AG10803 (cell line): Measurements from ENCODE around the gene SRSF4.
A peak's percentile ranks its signal among the peaks of the same experiment; 100 is the strongest.

Experiments
- DNase-seq: peaks from one replicate; pipeline ENCODE4 v3.0.0; 2010; ENCODE audit warnings: low read depth
- H3K4me3 ChIP-seq: 2 replicates; pipeline ENCODE4 v1.5.1; 2011; ENCODE audit warnings: mild to moderate bottlenecking, low read length, control low read depth
- CTCF ChIP-seq: conservative IDR thresholded peaks from 2 replicates; pipeline ENCODE4 v1.5.1; 2011; ENCODE audit warnings: mild to moderate bottlenecking, low read length, control low read depth, inconsistent platforms

SRSF4 gene

DNA sequence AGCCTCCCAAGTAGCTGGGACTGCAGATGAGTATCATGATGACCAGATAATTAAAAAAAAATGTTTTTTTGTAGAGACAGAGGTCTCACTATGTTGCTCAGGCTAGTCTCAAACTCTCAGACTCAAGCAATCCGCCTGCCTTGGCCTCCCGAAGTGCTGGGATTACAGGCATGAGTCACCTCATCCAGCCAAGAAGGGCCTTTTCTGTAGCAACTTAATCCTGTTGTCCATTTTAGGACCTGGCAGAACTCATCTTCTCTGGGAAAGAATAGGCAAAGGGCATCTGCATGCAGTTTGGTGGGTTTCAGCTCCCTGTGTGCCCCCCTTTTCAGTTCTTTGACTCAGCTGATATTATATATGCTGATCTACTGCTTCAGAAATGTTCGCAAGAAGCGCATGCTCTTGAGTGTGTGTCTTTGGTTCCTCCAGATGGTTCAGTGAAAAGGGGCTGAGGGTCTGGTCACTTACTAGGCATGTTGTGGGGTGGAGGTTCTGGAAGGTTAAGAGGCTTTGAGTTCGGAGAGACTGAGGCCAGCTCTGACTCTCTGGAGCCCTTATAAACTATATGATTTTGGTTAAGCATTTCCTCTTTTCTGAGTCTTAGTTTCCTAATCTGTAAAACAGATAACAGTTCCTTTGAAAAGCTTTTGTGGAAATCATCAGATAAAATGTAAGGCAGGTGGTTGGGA, 19.4 kb upstream of the SRSF4 start:
- peak; percentile 12 for DNase-seq

DNA sequence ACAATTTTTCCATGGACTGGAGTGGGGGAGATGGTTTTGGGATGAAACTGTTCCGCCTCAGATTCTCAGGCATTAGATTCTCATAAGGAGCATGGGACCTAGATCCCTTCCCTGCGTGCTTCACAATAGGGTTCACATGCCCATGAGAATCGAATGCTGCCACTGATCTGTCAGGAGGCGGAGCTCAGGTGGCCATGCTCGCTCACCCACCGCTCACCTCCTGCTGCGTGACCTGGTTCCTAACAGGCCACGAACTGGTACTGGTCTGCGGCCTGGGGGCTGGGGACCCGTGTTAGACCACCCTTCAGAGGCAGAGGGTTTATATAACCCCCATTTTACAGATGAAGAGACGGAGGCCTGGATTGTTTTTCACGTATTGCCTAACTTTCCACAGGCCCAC, 16.3 kb upstream of the SRSF4 start:
- TF ChIP-seq CTCF: no peak
- DNase-seq: no peak
- no peak overlapping the region for H3K4me3 ChIP-seq

More for the DNA sequence above, 19.4 kb upstream of the SRSF4 start:
- TF ChIP-seq CTCF: no peak
- no peak overlapping the region for H3K4me3 ChIP-seq

DNA sequence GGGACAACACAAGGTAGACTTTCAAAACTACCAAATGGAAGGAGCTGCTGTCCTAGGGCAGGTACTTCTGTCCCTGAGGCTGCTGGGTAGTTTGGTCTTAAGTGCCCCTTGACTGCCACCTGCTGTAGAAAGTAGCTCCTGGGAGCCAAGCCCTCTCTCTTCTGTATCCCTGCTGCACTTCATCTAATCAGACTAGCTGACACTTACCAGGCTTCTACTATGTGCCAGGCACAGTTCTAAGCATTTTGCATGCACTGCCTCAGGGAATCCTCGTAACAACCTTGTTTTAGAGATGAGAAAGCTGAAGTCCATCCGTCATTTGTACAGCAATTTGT, 15.9 kb upstream of the SRSF4 start:
- TF ChIP-seq CTCF: peak; percentile 53
- peak; percentile 50 for DNase-seq
- no peak overlapping the region for H3K4me3 ChIP-seq

DNA sequence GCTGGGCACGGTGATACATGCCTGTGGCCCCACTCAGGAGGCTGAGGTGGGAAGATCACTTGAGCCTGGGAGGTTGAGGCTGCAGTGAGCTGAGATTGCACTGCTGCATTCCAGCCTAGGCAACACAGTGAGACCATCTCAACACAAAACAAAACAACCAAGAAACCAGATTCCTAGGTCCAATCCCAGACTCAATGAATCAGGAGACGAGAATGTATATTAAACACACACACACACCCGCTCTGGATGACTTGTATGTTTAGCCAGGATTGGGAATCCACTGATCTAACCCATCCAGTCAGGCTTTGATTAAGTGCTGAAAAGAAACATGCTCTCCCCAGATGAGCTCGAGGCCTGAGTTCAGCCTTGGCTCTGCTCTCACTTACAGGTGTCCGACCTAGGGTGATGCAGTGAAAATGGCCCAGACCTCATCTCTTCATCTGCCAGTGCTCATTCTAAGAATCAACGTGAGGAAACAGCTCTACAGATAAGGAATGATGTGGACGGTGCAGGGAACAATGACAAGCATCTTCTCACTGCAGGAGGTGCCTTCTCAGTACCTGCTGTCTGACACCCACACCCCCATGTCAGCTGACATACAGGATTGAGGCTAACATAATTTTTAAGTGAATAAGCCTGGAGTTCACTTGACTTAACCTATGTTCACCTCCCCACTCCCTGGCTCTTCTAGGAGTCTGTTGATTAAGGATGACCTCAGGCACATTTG, 15.3 kb upstream of the SRSF4 start:
- H3K4me3 ChIP-seq: no peak overlapping the region
- DNase-seq: peak; percentile 95
- TF ChIP-seq CTCF: no peak

DNA sequence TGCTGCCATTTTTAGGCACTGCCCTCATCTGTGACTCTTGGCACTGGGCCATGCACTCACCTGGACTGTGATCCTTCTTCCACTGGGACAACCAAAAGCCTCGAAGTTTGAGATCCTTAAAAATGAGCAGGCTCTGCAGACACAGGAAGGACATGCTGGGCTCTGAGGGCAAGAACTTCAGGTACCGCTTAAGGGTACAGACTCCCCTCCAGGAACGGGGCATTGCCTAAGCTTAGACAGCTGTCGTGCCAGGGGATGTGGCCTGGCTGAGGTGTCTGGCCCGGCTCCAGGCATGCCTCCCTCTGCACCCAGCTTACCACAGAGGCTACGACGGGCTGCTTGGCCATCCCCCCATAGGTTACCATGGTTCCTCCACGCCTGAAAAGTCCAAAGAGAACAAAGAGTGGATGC, 14.2 kb upstream of the SRSF4 start:
- TF ChIP-seq CTCF: no peak
- peak; percentile 25 for DNase-seq
- no peak overlapping the region for H3K4me3 ChIP-seq

DNA sequence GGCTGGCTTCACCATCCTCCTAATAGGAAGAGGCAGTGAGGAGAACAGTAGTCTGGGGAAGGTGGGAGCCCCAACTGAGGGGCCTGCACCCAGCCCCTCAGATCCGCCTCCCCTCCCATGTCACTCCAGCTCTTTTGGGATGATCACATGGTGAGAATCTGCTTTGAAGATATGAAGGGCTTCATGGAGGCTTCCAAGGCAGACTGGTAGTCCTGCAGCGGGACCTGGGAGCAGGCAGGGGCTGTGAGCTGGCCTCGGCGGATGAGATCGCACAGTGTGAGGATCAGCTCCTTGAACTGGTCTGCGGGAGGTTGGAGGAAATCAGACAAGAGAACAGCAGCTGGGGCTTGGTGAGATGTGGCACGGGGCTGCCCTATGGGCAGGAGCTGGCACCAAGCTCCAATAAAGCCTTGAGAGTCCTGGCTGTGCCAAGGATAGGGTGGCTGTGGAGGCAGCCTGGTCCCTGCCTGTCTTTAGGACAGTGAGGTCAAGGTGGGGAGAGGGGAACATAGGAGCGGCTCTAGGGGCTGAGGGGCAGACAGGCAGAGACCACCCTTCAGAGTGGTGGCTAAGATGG, 12.3 kb upstream of the SRSF4 start:
- TF ChIP-seq CTCF: no peak
- DNase-seq: no peak
- no peak overlapping the region for H3K4me3 ChIP-seq

GRCh38 chr1:29190718-29191117, 9.0 kb upstream of the SRSF4 start:
- DNase-seq: no peak
- no peak overlapping the region for H3K4me3 ChIP-seq
- no peak for TF ChIP-seq CTCF
